SK-N-SH (cell line): ENCODE measurements around the gene RBM24. TPM values are rescaled to one million over a fixed set of nuclear protein-coding genes. Genes with fewer than 3 reads are reported as not detected.
A peak's percentile ranks its signal among the peaks of the same experiment; 100 is the strongest.

Source experiments
- CTCF ChIA-PET: fragments of 300-600, 350-600 bp; formaldehyde crosslinking; extraction: SDS; loops from one replicate; lab custom pipeline; 2021; lab: Yijun Ruan, JAX
- POLR2A ChIA-PET: fragments of 350-600 bp; sonication (Branson Sonifier 250); formaldehyde crosslinking; extraction: SDS; loops from one replicate; lab custom pipeline; 2020; ENCODE audit warnings: antibody characterized with exemption, inconsistent platforms; lab: Yijun Ruan, JAX
- DNase-seq: peaks from one replicate; pipeline ENCODE4 v3.0.0; 2012
- H2AFZ ChIP-seq: fragments of 200-600 bp; sonication (generic); 2 replicates; pipeline ENCODE4 v1.8.1; 2016; ENCODE audit warnings: antibody characterized with exemption, mild to moderate bottlenecking, low read depth
- H3F3A ChIP-seq: fragments of 200-600 bp; sonication (generic); replicated peaks from 2 replicates; pipeline ENCODE3; 2016; ENCODE audit warnings: antibody characterized with exemption, mild to moderate bottlenecking; ENCODE audit not compliant: insufficient read depth
- H3K27ac ChIP-seq, 2 experiments: fragments of 200-500 bp in 1 of 2; fragments of 200-600 bp in 1 of 2; sonication (Bioruptor generic) in 1 of 2; sonication (generic), shearing (Covaris generic) in 1 of 2; 2 replicates each; pipeline versions ENCODE4 v1.5.1 to v1.6.1; 2014 to 2016; ENCODE audit warnings: low read depth in 2 of 2, inconsistent platforms in 1 of 2, low read length in 1 of 2, mild to moderate bottlenecking in 1 of 2, mixed read lengths in 1 of 2
- H3K27me3 ChIP-seq: fragments of 200-600 bp; sonication (generic), shearing (Covaris generic); 2 replicates; pipeline ENCODE4 v1.6.1; 2016; ENCODE audit warnings: mixed run types; ENCODE audit not compliant: insufficient read depth
- H3K36me3 ChIP-seq, 2 experiments: fragments of 200-500 bp in 1 of 2; fragments of 200-600 bp in 1 of 2; sonication (Bioruptor generic) in 1 of 2; sonication (generic) in 1 of 2; replicated peaks in 1 of 2; 2 replicates each; pipeline versions ENCODE3 to v1.5.1; 2014 to 2016; ENCODE audit warnings: low read length in 1 of 2, mild to moderate bottlenecking in 1 of 2; ENCODE audit not compliant: insufficient read depth in 2 of 2, control insufficient read depth in 1 of 2
- H3K4me1 ChIP-seq, 2 experiments: fragments of 200-500 bp in 1 of 2; fragments of 200-600 bp in 1 of 2; sonication (Bioruptor generic) in 1 of 2; sonication (generic), shearing (Covaris generic) in 1 of 2; 2 replicates each; pipeline versions ENCODE4 v1.5.1 to v1.6.1; 2014 to 2016; ENCODE audit warnings: low read depth in 1 of 2, low read length in 1 of 2, mixed run types in 1 of 2; ENCODE audit not compliant: insufficient read depth in 2 of 2, control insufficient read depth in 1 of 2
- H3K4me2 ChIP-seq: fragments of 200-600 bp; sonication (generic), shearing (Covaris generic); 2 replicates; pipeline ENCODE4 v1.6.1; 2017; ENCODE audit warnings: mixed run types
- H3K4me3 ChIP-seq, 2 experiments: fragments of 200-500 bp in 1 of 2; fragments of 200-600 bp in 1 of 2; sonication (Bioruptor generic) in 1 of 2; sonication (generic), shearing (Covaris generic) in 1 of 2; 2 replicates each; pipeline versions ENCODE4 v1.5.1 to v1.8.1; 2014 to 2016; ENCODE audit warnings: low read depth in 2 of 2, inconsistent platforms in 1 of 2, low read length in 1 of 2, mild to moderate bottlenecking in 1 of 2, mixed read lengths in 1 of 2, moderate library complexity in 1 of 2
- H3K79me2 ChIP-seq: fragments of 200-600 bp; sonication (generic); 2 replicates; pipeline ENCODE4 v1.8.1; 2017; ENCODE audit warnings: mild to moderate bottlenecking; ENCODE audit not compliant: insufficient read depth
- H3K9ac ChIP-seq: fragments of 200-600 bp; sonication (generic); 2 replicates; pipeline ENCODE4 v1.6.1; 2017; ENCODE audit warnings: mixed run types
- H3K9me2 ChIP-seq: fragments of 200-600 bp; sonication (generic); 2 replicates; pipeline ENCODE4 v1.6.1; 2017; ENCODE audit warnings: mixed run types
- H3K9me3 ChIP-seq: fragments of 200-600 bp; sonication (generic); 2 replicates; pipeline ENCODE4 v1.6.1; 2017; ENCODE audit warnings: mixed run types, mild to moderate bottlenecking, moderate library complexity
- H4K20me1 ChIP-seq: fragments of 200-600 bp; sonication (generic); 2 replicates; pipeline ENCODE4 v1.6.1; 2017; ENCODE audit warnings: mild to moderate bottlenecking, mixed run types; ENCODE audit not compliant: insufficient read depth
- CHD2 ChIP-seq: fragments of 150-350 bp; IDR thresholded peaks from 2 replicates; pipeline ENCODE4 v1.6.1; 2018; ENCODE audit warnings: low read length; ENCODE audit not compliant: partially characterized antibody
- EP300 ChIP-seq, 2 experiments: IDR thresholded peaks; 2 replicates each; pipeline versions ENCODE4 v1.4.0 to v1.6.1; 2012; ENCODE audit warnings: borderline replicate concordance in 1 of 2, low read depth in 1 of 2, low read length in 1 of 2
- EZH2phosphoT487 ChIP-seq: fragments of 200-600 bp; sonication (generic); IDR thresholded peaks from 2 replicates; pipeline ENCODE4 v1.6.1; 2017; ENCODE audit warnings: low read depth, mixed run types, mild to moderate bottlenecking, antibody characterized with exemption, moderate library complexity, borderline replicate concordance
- FOSL2 ChIP-seq: IDR thresholded peaks from 2 replicates; pipeline ENCODE4 v1.4.0; 2012; ENCODE audit warnings: low read depth, mild to moderate bottlenecking, moderate library complexity, borderline replicate concordance
- FOXJ3 ChIP-seq: sonication (generic); formaldehyde crosslinking; IDR thresholded peaks from 2 replicates; pipeline ENCODE4 v1.5.1; 2020; ENCODE audit warnings: mild to moderate bottlenecking, missing genetic modification reagents
- FOXM1 ChIP-seq: IDR thresholded peaks from 2 replicates; pipeline ENCODE4 v1.4.0; 2012; ENCODE audit warnings: low read depth, mild to moderate bottlenecking
- GABPA ChIP-seq: IDR thresholded peaks from 2 replicates; pipeline ENCODE4 v1.4.0; 2012; ENCODE audit warnings: low read depth, mild to moderate bottlenecking
- GATA2 ChIP-seq: sonication (generic); formaldehyde crosslinking; IDR thresholded peaks from 2 replicates; pipeline ENCODE4 v1.5.0; 2020; ENCODE audit warnings: mild to moderate bottlenecking, missing genetic modification reagents
- IRF3 ChIP-seq: fragments of 150-350 bp; IDR thresholded peaks from 2 replicates; pipeline ENCODE4 v1.6.1; 2016; ENCODE audit warnings: mild to moderate bottlenecking, low read depth, low read length
- MAX ChIP-seq: IDR thresholded peaks from 2 replicates; pipeline ENCODE4 v1.4.0; 2012; ENCODE audit warnings: low read depth
- MEF2A ChIP-seq: IDR thresholded peaks from 2 replicates; pipeline ENCODE4 v1.4.0; 2012; ENCODE audit warnings: low read depth, borderline replicate concordance
- MXI1 ChIP-seq: IDR thresholded peaks from 2 replicates; pipeline ENCODE4 v1.6.1; 2012; ENCODE audit warnings: mild to moderate bottlenecking, low read depth, low read length, improper control_type of control experiment
- PBX3 ChIP-seq: IDR thresholded peaks from 2 replicates; pipeline ENCODE4; 2012
- RAD21 ChIP-seq: IDR thresholded peaks from 2 replicates; pipeline ENCODE4 v1.6.1; 2012; ENCODE audit warnings: mild to moderate bottlenecking, low read length
- RCOR1 ChIP-seq: fragments of 150-350 bp; IDR thresholded peaks from 2 replicates; pipeline ENCODE4 v1.6.1; 2017; ENCODE audit warnings: antibody characterized with exemption, low read length
- RXRA ChIP-seq: IDR thresholded peaks from 2 replicates; pipeline ENCODE4 v1.4.0; 2012; ENCODE audit warnings: low read depth, mild to moderate bottlenecking, borderline replicate concordance
- SIN3A ChIP-seq: IDR thresholded peaks from 2 replicates; pipeline ENCODE4 v1.6.1; 2012; ENCODE audit warnings: low read depth, mild to moderate bottlenecking, low read length, moderate library complexity, borderline replicate concordance
- SMC3 ChIP-seq: IDR thresholded peaks from 2 replicates; pipeline ENCODE4 v1.6.1; 2012; ENCODE audit warnings: low read depth, low read length, improper control_type of control experiment
- TAF1 ChIP-seq: IDR thresholded peaks from 2 replicates; pipeline ENCODE4 v1.6.1; 2012; ENCODE audit warnings: low read depth, mild to moderate bottlenecking, low read length, moderate library complexity, borderline replicate concordance
- TCF12 ChIP-seq: IDR thresholded peaks from 2 replicates; pipeline ENCODE4 v1.4.0; 2012
- ZBTB33 ChIP-seq: IDR thresholded peaks from 2 replicates; pipeline ENCODE4 v1.4.0; 2012; ENCODE audit warnings: low read depth, borderline replicate concordance
- WGBS: methylation state at CpG from one replicate; pipeline ENCODE4 v1.1.6; 2017; ENCODE audit warnings: low lambda C conversion rate; 5-methylcytosine and 5-hydroxymethylcytosine counted together
- polyA plus RNA-seq, 3 experiments: library from polyadenylated mRNA; depleted of rRNA; stranded (reverse); fragments of >200 nt; gene quantifications; 2 replicates each; pipeline ENCODE4 v1.2.3, GENCODE V29; 2012

Gene RBM24
- polyA plus RNA-seq, 1 of the 3 experiments (the other 2 are of a cell fraction), result 0.20 TPM

GRCh38 chr6:17258749-17259148 is 22.4 kb upstream of the RBM24 start:
- Histone ChIP-seq H4K20me1 (no peaks in the 10 kb centered on the region), H3K4me3 (no peak overlapping the region), H3K4me2 (no peak overlapping the region), H3F3A (no peaks in the 10 kb centered on the region), H2AFZ (no peak overlapping the region), H3K9me3 (no peaks in the 10 kb centered on the region), H3K9me2 (no peaks in the 10 kb centered on the region), H3K4me1 (peaks cover 0 to 2% of the 10 kb centered on the region in 2 experiments; a peak in 2 of 4 replicates), H3K79me2 (no peaks in the 10 kb centered on the region), H3K36me3 (no peaks in the 10 kb centered on the region), H3K9ac (no peak overlapping the region), H3K27me3 (no peaks in the 10 kb centered on the region), H3K27ac (no peak overlapping the region)
- ChIA-PET CTCF (no interaction called here), POLR2A (no interaction called here)
- no peak for TF ChIP-seq RXRA
- no peak for TF ChIP-seq FOXJ3 (CRISPR knock-in tag)
- no peak for TF ChIP-seq PBX3
- TF ChIP-seq CHD2, result no peak
- TF ChIP-seq EP300 (IDR thresholded peaks at IDR 0.05; ENCODE audit: borderline replicate concordance in 1 of 2, low read depth in 1 of 2, low read length in 1 of 2), result 0 out of 4 replicates have a peak, but pooled peaks of 1 of the 2 experiments have one; percentile 30
- 50% methylated on average over 4 of the region's 4 CpGs for WGBS
- DNase-seq, result peak; percentile 42

GRCh38 chr6:17265570-17265969 is 15.6 kb upstream of the RBM24 start:
- H3K9me2 ChIP-seq, result no peaks in the 10 kb centered on the region
- TF ChIP-seq TAF1, result no peak
- no peak for TF ChIP-seq FOXJ3 (CRISPR knock-in tag)
- no peak for TF ChIP-seq IRF3
- no peak for TF ChIP-seq FOXM1
- no peak for TF ChIP-seq FOSL2
- TF ChIP-seq CHD2, result no peak
- no peak for TF ChIP-seq RXRA
- TF ChIP-seq RCOR1, result no peak
- TF ChIP-seq GABPA, result no peak
- no peak for TF ChIP-seq SMC3
- no peak for TF ChIP-seq PBX3
- no peak for TF ChIP-seq MXI1
- TF ChIP-seq MAX, result no peak
- TF ChIP-seq MEF2A, result no peak
- no peak for TF ChIP-seq TCF12
- no peak for TF ChIP-seq SIN3A
- TF ChIP-seq ZBTB33, result no peak
- no peak for TF ChIP-seq RAD21
- TF ChIP-seq GATA2, result no peak
- no peak for TF ChIP-seq EZH2phosphoT487
- TF ChIP-seq, all 33 proteins: peak for 0
- Histone ChIP-seq H3K27me3 (no peaks in the 10 kb centered on the region), H3K4me2 (no peak overlapping the region), H4K20me1 (no peaks in the 10 kb centered on the region), H3K36me3 (no peaks in the 10 kb centered on the region), H3K27ac (no peak overlapping the region), H3K9ac (no peak overlapping the region), H3K79me2 (no peaks in the 10 kb centered on the region), H3K4me1 (no peaks in the 10 kb centered on the region), H2AFZ (no peak overlapping the region), H3F3A (no peaks in the 10 kb centered on the region), H3K4me3 (no peak overlapping the region), H3K9me3 (no peaks in the 10 kb centered on the region)
- POLR2A ChIA-PET, result no interaction called here
- no peak for DNase-seq
- CTCF ChIA-PET, result interaction anchor here (1.4 kb wide), 1 partner anchor 318 kb away, joined by 3 read pairs; no protein-coding TSS in a partner anchor
